Measurements from ENCODE around the gene KEAP1. TPM values are rescaled to one million over a fixed set of nuclear protein-coding genes. Genes with fewer than 3 reads are reported as not detected.
A peak's percentile ranks its signal among the peaks of the same experiment; 100 is the strongest.

The KEAP1 gene
- total RNA-seq, 1 donor from 2014 or later, result 72.1 TPM

GRCh38 chr19:10523135-10523636, 20.0 kb upstream of the KEAP1 start:
- DNase-seq (ENCODE audit: low read depth in 2 of 2), result no peak

DNA sequence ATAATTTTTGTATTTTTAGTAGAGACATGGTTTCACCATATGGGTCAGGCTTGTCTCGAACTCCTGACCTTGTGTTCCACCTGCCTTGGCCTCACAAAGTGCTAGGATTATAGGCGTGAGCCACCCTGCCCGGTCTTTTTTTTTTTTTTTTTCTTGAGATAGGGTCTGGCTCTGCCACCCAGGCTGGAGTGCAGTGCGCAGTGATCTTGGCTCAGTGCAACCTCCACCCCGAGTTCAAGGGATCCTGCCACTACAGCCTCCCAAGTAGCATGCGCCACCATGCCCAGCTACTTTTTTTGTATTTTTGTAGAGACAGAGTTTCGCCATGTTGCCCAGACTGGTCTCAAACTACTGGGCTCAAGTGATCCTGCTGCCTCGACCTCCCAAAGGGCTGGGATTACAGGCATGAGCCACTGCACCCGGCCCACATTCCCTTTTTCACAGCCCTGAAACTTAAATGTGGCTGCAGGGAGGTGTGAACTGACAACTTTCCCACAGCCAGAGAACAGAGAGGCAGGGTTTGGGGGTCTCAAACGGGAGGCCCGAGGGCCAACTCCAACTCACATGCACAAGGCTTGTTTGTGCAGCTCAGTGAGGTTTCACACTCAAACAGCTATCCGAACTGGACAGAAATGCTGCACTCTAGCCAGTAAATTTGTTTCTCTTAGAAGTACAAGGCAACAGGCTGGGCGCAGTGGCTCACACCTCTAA, 18.5 kb upstream of the KEAP1 start:
- DNase-seq (ENCODE audit: low read depth in 2 of 2), result no peak

- DNase-seq (ENCODE audit: low read depth in 2 of 2), result no peak
Observed at GRCh38 chr19:10520652-10521318, 17.6 kb upstream of the KEAP1 start.

- DNase-seq (ENCODE audit: low read depth in 2 of 2), result no peak
Observed at GRCh38 chr19:10519421-10519820, 16.3 kb upstream of the KEAP1 start.

- no peak for DNase-seq (ENCODE audit: low read depth in 2 of 2)
Observed at GRCh38 chr19:10518444-10519361, 15.5 kb upstream of the KEAP1 start.

GRCh38 chr19:10517760-10518443, 14.7 kb upstream of the KEAP1 start:
- no peak for DNase-seq (ENCODE audit: low read depth in 2 of 2)

- peak in 1 of 2 donors; percentile 21 for DNase-seq (ENCODE audit: low read depth in 2 of 2)
Observed at GRCh38 chr19:10517361-10517759, 14.2 kb upstream of the KEAP1 start, which contains the start of gene S1PR5. Gene S1PR5 (minus strand): TSS chr19:10517447. CDS start chr19:10515011, 2,436 bp downstream.

DNA sequence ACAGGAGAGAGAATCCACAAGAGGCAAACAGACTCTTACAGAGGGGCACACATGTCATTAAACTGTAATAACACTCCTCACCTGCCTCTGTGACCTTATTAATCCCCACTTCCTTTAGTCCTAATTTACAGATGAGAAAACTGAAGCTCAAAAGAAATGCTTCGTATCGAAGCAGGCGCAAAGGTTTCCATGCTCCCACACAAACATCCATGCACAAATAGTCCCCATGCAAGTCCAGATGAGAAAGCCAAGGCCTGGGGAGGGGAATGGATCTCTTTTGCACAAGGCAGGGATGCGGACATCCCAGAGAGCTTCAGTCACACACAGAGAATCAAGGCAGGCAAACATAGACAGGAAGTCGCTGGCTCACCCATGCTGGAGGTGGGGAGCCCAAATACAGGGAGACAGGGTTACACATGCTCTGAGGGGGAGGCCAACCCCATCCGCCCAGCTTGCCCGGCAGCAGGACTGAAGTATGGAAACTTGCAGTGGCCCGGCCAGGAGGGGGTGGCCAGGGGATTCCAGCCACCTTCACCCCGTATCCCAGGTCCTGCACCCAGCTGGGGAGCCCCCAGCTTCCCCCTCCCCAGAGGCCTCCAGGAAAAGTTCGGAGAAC, 13.6 kb upstream of the KEAP1 start:
- no peak for DNase-seq (ENCODE audit: low read depth in 2 of 2)

DNA sequence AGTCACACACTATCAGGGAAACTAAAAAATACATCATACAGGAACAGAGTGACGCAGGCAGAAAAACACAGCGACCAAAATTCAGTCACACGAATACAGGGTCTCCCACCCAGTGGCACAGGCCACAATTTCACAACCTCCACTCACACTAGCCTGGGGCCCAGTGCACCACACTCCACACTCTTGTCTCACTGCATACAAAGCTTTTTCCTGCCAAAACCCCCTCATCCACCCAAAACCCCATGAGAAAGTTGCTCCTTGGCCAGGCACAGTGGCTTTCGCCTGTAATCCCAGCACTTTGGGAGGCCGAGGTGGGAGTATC, 12.9 kb upstream of the KEAP1 start:
- DNase-seq (ENCODE audit: low read depth in 2 of 2), result no peak

- peak in 1 of 2 donors; percentile 40 for DNase-seq (ENCODE audit: low read depth in 2 of 2)
Observed at GRCh38 chr19:10514211-10515145, 11.3 kb upstream of the KEAP1 start.

- no peak for DNase-seq (ENCODE audit: low read depth in 2 of 2)
Observed at GRCh38 chr19:10513223-10513622, 10.1 kb upstream of the KEAP1 start.

- no peak for DNase-seq (ENCODE audit: low read depth in 2 of 2)
Observed at GRCh38 chr19:10510301-10510802, 7.2 kb upstream of the KEAP1 start.

GRCh38 chr19:10508707-10509106, 5.6 kb upstream of the KEAP1 start:
- DNase-seq (ENCODE audit: low read depth in 2 of 2), result no peak

GRCh38 chr19:10508036-10508435, 4.9 kb upstream of the KEAP1 start:
- DNase-seq (ENCODE audit: low read depth in 2 of 2), result no peak

- DNase-seq (ENCODE audit: low read depth in 2 of 2), result peak in 1 of 2 donors; percentile 71
Observed at GRCh38 chr19:10505583-10506229, 2.5 kb upstream of the KEAP1 start.

DNA sequence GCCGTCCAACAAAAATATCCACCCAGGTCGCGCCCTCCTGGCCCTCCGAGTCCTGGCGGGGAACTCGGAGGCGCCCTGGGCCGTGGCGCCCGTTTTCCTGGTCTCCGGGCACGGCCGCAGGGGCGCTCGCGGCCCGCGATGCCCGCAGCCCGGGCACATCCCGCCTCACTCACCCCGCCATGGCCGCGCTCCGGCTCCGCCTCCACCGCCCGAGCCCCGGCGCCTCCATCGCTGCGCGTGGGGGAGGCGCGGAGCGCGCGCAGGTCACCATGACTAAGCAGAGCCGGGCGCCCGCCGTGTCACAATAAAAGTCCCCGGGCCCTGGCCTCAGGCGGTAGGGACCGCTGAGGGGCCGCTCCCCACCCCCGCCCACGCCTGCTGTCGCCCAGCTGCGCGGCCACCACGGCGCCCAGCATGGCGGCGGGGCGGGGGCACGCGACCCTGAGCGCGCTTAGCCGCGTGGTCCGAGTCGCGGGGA, 593 bp downstream of the KEAP1 start:
- peak; percentile 84 to 94 for DNase-seq (ENCODE audit: low read depth in 2 of 2)

GRCh38 chr19:10501971-10502523, 1.1 kb downstream of the KEAP1 start:
- DNase-seq (ENCODE audit: low read depth in 2 of 2), result peak in 1 of 2 donors; percentile 65

- no peak for DNase-seq (ENCODE audit: low read depth in 2 of 2)
Observed at GRCh38 chr19:10500247-10500592, 2.9 kb downstream of the KEAP1 start.

Data from dermis microvascular lymphatic vessel endothelial cell (primary cell).